Kidney epithelial cell (primary cell): Measurements from ENCODE around the gene ZSCAN5B. TPM values are rescaled to one million over a fixed set of nuclear protein-coding genes. Genes with fewer than 3 reads are reported as not detected.
A peak's percentile ranks its signal among the peaks of the same experiment; 100 is the strongest.
"Not testable (repeated sequence)": the region's sequence is repeated elsewhere in the genome, so short reads cannot be mapped to it uniquely, and the experiment has no call there.

Experiments used
- DNase-seq: peaks from one replicate; pipeline ENCODE4 v3.0.0-alpha.2; 2010; ENCODE audit warnings: low read depth
- H3K27me3 ChIP-seq: 2 replicates; pipeline ENCODE4 v1.6.0; 2011; ENCODE audit warnings: low read length; ENCODE audit not compliant: control insufficient read depth, insufficient read depth
- H3K36me3 ChIP-seq: 2 replicates; pipeline ENCODE4 v1.5.1; 2011; ENCODE audit warnings: low read length; ENCODE audit not compliant: control insufficient read depth, insufficient read depth
- H3K4me3 ChIP-seq: 2 replicates; pipeline ENCODE4 v1.5.1; 2011; ENCODE audit warnings: low read depth, mild to moderate bottlenecking, control low read depth, low read length
- total RNA-seq: library from RNA; depleted of rRNA; stranded (reverse); fragments of >200 nt; gene quantifications from 2 replicates; pipeline ENCODE4 v1.2.3, GENCODE V29; 2015
- TF ChIP-seq, protein P1 (sequence below): IDR thresholded peaks from 2 replicates; pipeline ENCODE4 v1.5.1; 2011; ENCODE audit warnings: mild to moderate bottlenecking, moderate library complexity, low read length, control low read depth, inconsistent platforms; ENCODE audit not compliant: insufficient read depth, poor library complexity, severe bottlenecking

Gene ZSCAN5B
- total RNA-seq, 1 donor from 2014 or later: not detected

DNA sequence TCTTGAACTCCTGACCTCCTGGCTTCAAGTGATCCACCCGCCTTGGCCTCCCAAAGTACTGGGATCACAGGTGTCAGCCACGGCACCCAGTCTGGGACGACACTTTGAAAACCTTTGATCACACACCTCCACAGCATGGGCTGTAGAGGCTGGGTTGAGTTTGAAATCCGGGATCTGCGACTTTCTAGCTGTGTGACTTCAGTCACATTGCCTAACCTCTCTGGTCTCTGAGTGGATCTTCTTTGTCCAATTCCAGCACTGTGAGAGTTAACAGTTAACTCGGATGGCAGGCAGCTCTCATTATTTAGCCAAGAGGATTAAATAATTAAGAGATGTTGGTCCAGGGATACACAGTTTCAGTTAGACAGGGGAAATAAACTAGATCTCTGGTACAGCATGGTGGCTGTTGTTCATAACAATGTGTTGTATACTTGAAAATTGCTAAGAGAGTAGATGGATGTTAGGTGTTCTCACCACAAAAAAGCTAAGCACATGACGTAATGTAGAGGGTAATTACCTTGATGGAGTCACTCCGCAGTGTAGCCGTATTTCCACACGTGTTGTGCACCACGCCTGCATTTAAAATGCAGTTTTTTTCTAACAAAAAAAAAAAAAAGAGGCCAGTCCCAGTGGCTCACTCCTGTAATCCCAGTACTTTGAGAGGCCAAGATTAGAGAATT is 19.9 kb downstream of the ZSCAN5B start:
- Histone ChIP-seq H3K36me3 (no peaks in the 10 kb centered on the region), H3K4me3 (no peak overlapping the region), H3K27me3 (peaks cover 16% of the 10 kb centered on the region)
- no peak for DNase-seq
- TF ChIP-seq, protein P1, sequence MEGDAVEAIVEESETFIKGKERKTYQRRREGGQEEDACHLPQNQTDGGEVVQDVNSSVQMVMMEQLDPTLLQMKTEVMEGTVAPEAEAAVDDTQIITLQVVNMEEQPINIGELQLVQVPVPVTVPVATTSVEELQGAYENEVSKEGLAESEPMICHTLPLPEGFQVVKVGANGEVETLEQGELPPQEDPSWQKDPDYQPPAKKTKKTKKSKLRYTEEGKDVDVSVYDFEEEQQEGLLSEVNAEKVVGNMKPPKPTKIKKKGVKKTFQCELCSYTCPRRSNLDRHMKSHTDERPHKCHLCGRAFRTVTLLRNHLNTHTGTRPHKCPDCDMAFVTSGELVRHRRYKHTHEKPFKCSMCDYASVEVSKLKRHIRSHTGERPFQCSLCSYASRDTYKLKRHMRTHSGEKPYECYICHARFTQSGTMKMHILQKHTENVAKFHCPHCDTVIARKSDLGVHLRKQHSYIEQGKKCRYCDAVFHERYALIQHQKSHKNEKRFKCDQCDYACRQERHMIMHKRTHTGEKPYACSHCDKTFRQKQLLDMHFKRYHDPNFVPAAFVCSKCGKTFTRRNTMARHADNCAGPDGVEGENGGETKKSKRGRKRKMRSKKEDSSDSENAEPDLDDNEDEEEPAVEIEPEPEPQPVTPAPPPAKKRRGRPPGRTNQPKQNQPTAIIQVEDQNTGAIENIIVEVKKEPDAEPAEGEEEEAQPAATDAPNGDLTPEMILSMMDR: no peak

GRCh38 chr19:56176881-56177280 is 20.7 kb downstream of the ZSCAN5B start:
- no peaks in the 10 kb centered on the region for H3K36me3 ChIP-seq
- H3K27me3 ChIP-seq: peaks cover 16% of the 10 kb centered on the region
- TF ChIP-seq, protein P1: no peak
- H3K4me3 ChIP-seq: no peak overlapping the region
- DNase-seq: no peak

- not testable (repeated sequence) for DNase-seq, H3K36me3 ChIP-seq, H3K4me3 ChIP-seq
- peaks cover 16% of the 10 kb centered on the region for H3K27me3 ChIP-seq
These were observed 21.3 kb downstream of the ZSCAN5B start for GRCh38 chr19:56176310-56176709.

- not testable (repeated sequence) for DNase-seq, H3K36me3 ChIP-seq, H3K4me3 ChIP-seq
- peaks cover 16% of the 10 kb centered on the region for H3K27me3 ChIP-seq
These were observed 21.7 kb downstream of the ZSCAN5B start, which contains the start of gene GALP for GRCh38 chr19:56175861-56176307. Gene GALP (plus strand): TSS chr19:56176008. CDS start chr19:56177109, 1,101 bp downstream.

DNA sequence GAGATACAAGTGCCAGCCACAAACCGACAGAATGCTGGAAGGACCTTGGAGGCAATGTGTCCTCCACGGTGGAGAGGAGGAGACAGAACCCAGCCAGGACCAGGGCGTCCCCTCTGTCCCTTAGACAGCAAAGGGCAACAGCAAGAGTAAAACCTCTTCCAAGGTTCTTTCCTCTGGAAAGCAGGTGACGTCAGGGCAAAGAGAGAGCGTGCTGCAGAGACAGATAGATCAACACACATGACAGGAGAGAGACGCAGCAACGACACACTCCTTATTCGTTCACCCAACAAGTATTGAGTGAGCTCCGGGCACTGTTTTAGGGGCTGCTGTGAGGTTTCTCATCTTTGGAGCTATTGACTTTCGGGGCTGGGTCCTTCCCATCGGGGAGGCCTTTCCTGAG is 23.0 kb downstream of the ZSCAN5B start:
- Histone ChIP-seq H3K27me3 (peaks cover 16% of the 10 kb centered on the region), H3K36me3 (no peaks in the 10 kb centered on the region), H3K4me3 (no peak overlapping the region)
- DNase-seq: no peak
- TF ChIP-seq, protein P1: no peak

- DNase-seq: no peak
- Histone ChIP-seq H3K36me3 (no peaks in the 10 kb centered on the region), H3K4me3 (no peak overlapping the region), H3K27me3 (peaks cover 16% of the 10 kb centered on the region)
- TF ChIP-seq, protein P1: no peak
These were observed 23.5 kb downstream of the ZSCAN5B start for GRCh38 chr19:56174086-56174485.

- H3K4me3 ChIP-seq: no peak overlapping the region
- peak; percentile 78 for DNase-seq
- H3K36me3 ChIP-seq: no peaks in the 10 kb centered on the region
- TF ChIP-seq, protein P1: no peak
- peaks cover 10% of the 10 kb centered on the region for H3K27me3 ChIP-seq
These were observed 27.3 kb downstream of the ZSCAN5B start for GRCh38 chr19:56170261-56170660.
